Esophagus squamous epithelium (tissue), 4 donors: ENCODE data around the gene BAHCC1.

Experiments used
- CTCF ChIP-seq, 6 experiments: fragments of 450-650 bp in 4 of 6; fragments of 200-600 bp in 2 of 6; sonication (generic) in 2 of 6; IDR thresholded peaks; one replicate each; pipeline ENCODE4 v1.5.1; 2016 to 2019; ENCODE audit warnings: antibody characterized with exemption in 6 of 6, mild to moderate bottlenecking in 4 of 6, moderate library complexity in 4 of 6
- POLR2A ChIP-seq, 4 donors: fragments of 450-650 bp; IDR thresholded peaks; one replicate each; pipeline ENCODE4 v1.6.1; 2017; ENCODE audit warnings: antibody characterized with exemption in 4 of 4, mild to moderate bottlenecking in 4 of 4, moderate library complexity in 3 of 4

GRCh38 chr17:81515530-81516041 lies 120.3 kb downstream of the BAHCC1 start:
- TF ChIP-seq CTCF (IDR thresholded peaks at IDR 0.05) (no peak), POLR2A (IDR thresholded peaks at IDR 0.05) (no peak)
